Heart left ventricle (tissue), 13 donors: ENCODE measurements around the gene CSTF3.

ENCODE experiments used
- CTCF ChIP-seq, 12 donors: fragments of 200-600 bp; sonication (generic) in 4 of 12; IDR thresholded peaks; one replicate each; pipeline versions ENCODE4 v1.5.0 to v1.8.0; 2018 to 2022; ENCODE audit warnings: antibody characterized with exemption in 12 of 12, mild to moderate bottlenecking in 5 of 12
- POLR2A ChIP-seq, 2 donors: fragments of 450-650 bp; IDR thresholded peaks; one replicate each; pipeline ENCODE4 v1.6.1; 2017; ENCODE audit warnings: antibody characterized with exemption in 2 of 2, mild to moderate bottlenecking in 2 of 2, moderate library complexity in 2 of 2
- donor health status: ischemic (EF 13 %, LVEDD 7.1; RV severe dilation, severe dysfunction).
- donor health status: DM: no; HTN: yes; CAD: no.
- donor health status: DM: no; HTN: no; CAD: no.
- donor health status: ischemic (EF 25% LVEDD 6.9; RV normal size, moderate dysfunction).
- donor health status: ischemic (EF 25% LVEDD 5.7; RV mildly dilated, moderate dysfunction).
- donor health status: ischemic (EF 35%, LVEDD 5.7; RV mildly dilated, moderate dysfunction).
- donor health status: nonischemic (EF 11% LVEDD 7.7; RV severe dilation, severe dysfunction).
- donor health status: DM: yes; HTN: yes; CAD: no.
- donor health status: PGD.
- donor health status: ischemic (EF 29% LVEDD 5.4; RV normal size, mild dysfunction).
- donor health status: nonischemic (EF 23%, LVEDD 6.1; RV moderate dilation, normal function).

GRCh38 chr11:33135216-33135615 is 26.1 kb downstream of the CSTF3 start:
- no peak for TF ChIP-seq CTCF (IDR thresholded peaks at IDR 0.05)
- no peak for TF ChIP-seq POLR2A (IDR thresholded peaks at IDR 0.05)
